ENCODE results near the gene F10. TPM values are rescaled to one million over a fixed set of nuclear protein-coding genes. Genes with fewer than 3 reads are reported as not detected.
A peak's percentile ranks its signal among the peaks of the same experiment; 100 is the strongest.
"Not testable (repeated sequence)": the region's sequence is repeated elsewhere in the genome, so short reads cannot be mapped to it uniquely, and the experiment has no call there.

The F10 gene
- total RNA-seq, 1 donor from 2014 or later, result 3.5 TPM

- TF ChIP-seq CTCF (IDR thresholded peaks at IDR 0.05; ENCODE audit: borderline replicate concordance), result no peak
- H3K36me3 ChIP-seq, result no peaks in the 10 kb centered on the region
- H3K27ac ChIP-seq (replicated peaks), result no peak overlapping the region
- no peak overlapping the region for H3K4me3 ChIP-seq
- intact Hi-C loops (cut with micrococcal nuclease), result no loop called here
- peaks cover 41% of the 10 kb centered on the region for H3K27me3 ChIP-seq (ENCODE audit: low read depth)
- DNase-seq, result no peak
- no peaks in the 10 kb centered on the region for H3K9me3 ChIP-seq (replicated peaks)
- H3K4me1 ChIP-seq, result peaks cover 16% of the 10 kb centered on the region
Measured at GRCh38 chr13:113105921-113106452, 16.6 kb upstream of the F10 start.

GRCh38 chr13:113106711-113107351 lies 15.8 kb upstream of the F10 start:
- DNase-seq, result no peak
- peaks cover 43% of the 10 kb centered on the region for H3K27me3 ChIP-seq (ENCODE audit: low read depth)
- intact Hi-C loops (cut with micrococcal nuclease), result no loop called here
- H3K9me3 ChIP-seq (replicated peaks), result no peaks in the 10 kb centered on the region
- H3K36me3 ChIP-seq, result no peaks in the 10 kb centered on the region
- H3K4me1 ChIP-seq, result peaks cover 18% of the 10 kb centered on the region
- TF ChIP-seq CTCF (IDR thresholded peaks at IDR 0.05; ENCODE audit: borderline replicate concordance), result no peak
- H3K27ac ChIP-seq (replicated peaks), result no peak overlapping the region
- no peak overlapping the region for H3K4me3 ChIP-seq

GRCh38 chr13:113108521-113108920 lies 14.1 kb upstream of the F10 start:
- H3K9me3 ChIP-seq (replicated peaks); intact Hi-C loops (cut with micrococcal nuclease); H3K4me3 ChIP-seq; H3K27ac ChIP-seq (replicated peaks); H3K36me3 ChIP-seq; DNase-seq: not testable (repeated sequence)
- H3K27me3 ChIP-seq (ENCODE audit: low read depth), result peaks cover 49% of the 10 kb centered on the region
- H3K4me1 ChIP-seq, result peaks cover 18% of the 10 kb centered on the region

GRCh38 chr13:113109151-113110047 lies 13.2 kb upstream of the F10 start:
- no peaks in the 10 kb centered on the region for H3K9me3 ChIP-seq (replicated peaks)
- intact Hi-C loops (cut with micrococcal nuclease), result no loop called here
- no peaks in the 10 kb centered on the region for H3K36me3 ChIP-seq

GRCh38 chr13:113110048-113110851 lies 12.3 kb upstream of the F10 start:
- H3K36me3 ChIP-seq, result no peaks in the 10 kb centered on the region
- no peaks in the 10 kb centered on the region for H3K9me3 ChIP-seq (replicated peaks)
- peak overlapping the region; percentile 68 for H3K4me3 ChIP-seq
- H3K27ac ChIP-seq (replicated peaks), result no peak overlapping the region
- intact Hi-C loops (cut with micrococcal nuclease), result no loop called here
- DNase-seq, result no peak
- no peak for TF ChIP-seq CTCF (IDR thresholded peaks at IDR 0.05; ENCODE audit: borderline replicate concordance)
- peaks cover 18% of the 10 kb centered on the region for H3K4me1 ChIP-seq
- peaks cover 45% of the 10 kb centered on the region for H3K27me3 ChIP-seq (ENCODE audit: low read depth)

More at GRCh38 chr13:113109151-113110047, 13.2 kb upstream of the F10 start:
- peak; percentile 13 for DNase-seq
- Histone ChIP-seq H3K4me1 (peaks cover 18% of the 10 kb centered on the region), H3K4me3 (peak overlapping the region; percentile 68), H3K27me3 (ENCODE audit: low read depth) (peaks cover 46% of the 10 kb centered on the region), H3K27ac (replicated peaks) (no peak overlapping the region)
- no peak for TF ChIP-seq CTCF (IDR thresholded peaks at IDR 0.05; ENCODE audit: borderline replicate concordance)
